ENCODE measurements around the gene COX6B1.
A peak's percentile ranks its signal among the peaks of the same experiment; 100 is the strongest.

COX6B1 gene

DNA sequence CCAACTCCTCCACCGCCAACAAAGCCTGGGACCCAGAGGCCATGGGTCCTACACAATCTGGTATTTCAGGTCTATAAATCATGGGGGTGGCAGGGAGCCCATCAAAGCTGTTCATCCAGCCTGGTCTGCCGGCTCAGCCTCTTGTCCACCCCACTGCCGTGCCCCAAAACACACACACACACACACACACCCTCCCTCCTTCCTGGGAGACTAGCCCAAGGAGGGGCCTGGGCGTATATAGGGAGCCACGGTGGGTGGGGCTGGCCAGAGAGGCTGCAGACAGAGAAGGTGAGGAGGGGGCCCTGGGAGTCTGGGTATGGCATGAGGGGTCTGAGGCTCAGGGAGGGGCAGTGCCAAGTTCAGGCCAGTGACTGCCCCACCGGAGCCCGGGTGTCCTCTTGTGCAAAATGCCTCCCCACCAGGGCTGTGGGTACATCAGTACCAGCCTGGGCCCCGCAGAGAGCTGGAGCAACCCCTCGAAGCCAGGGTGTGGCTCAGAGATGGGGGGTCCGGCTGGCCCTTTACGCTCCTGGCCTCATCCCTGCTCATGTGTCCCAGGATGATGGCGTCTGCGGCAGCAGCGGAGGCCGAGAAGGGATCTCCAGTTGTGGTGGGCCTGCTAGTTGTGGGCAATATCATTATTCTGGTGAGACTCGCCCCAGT, 18.3 kb downstream of the COX6B1 start, which contains the start of gene UPK1A:
Gene UPK1A (plus strand): TSS at position 267 of the 663 bp plus-strand sequence. CDS start 296 bp downstream, at position 563.
- Histone ChIP-seq H3K27me3 (ENCODE audit: insufficient read depth, insufficient read length) (no peaks in the 10 kb centered on the region), H3K36me3 (ENCODE audit: insufficient read depth, insufficient read length, low read length) (peaks cover 2% of the 10 kb centered on the region), H3K4me3 (ENCODE audit: insufficient read length, low read depth) (no peak within 1 kb of the TSS), H3K9ac (ENCODE audit: insufficient read length, low read depth) (no peak within 1 kb of the TSS), H3K4me1 (ENCODE audit: insufficient read depth, insufficient read length) (no peaks in the 10 kb centered on the region), H3K9me3 (ENCODE audit: insufficient read depth, low read length) (no peaks in the 10 kb centered on the region)
- no peak for TF ChIP-seq SUZ12 (IDR thresholded peaks at IDR 0.05; ENCODE audit: extremely low read depth, insufficient read depth, insufficient read length)
- no peak for TF ChIP-seq YY1 (IDR thresholded peaks at IDR 0.05; ENCODE audit: insufficient read depth, insufficient read length)
- TF ChIP-seq ZNF274 (IDR thresholded peaks at IDR 0.05; ENCODE audit: low read depth, low read length), result no peak
- no peak for DNase-seq (ENCODE audit: low read depth, low spot score)

GRCh38 chr19:35669566-35669965, 21.4 kb downstream of the COX6B1 start:
- no peak overlapping the region for H3K9ac ChIP-seq (ENCODE audit: insufficient read length, low read depth)
- H3K9me3 ChIP-seq (ENCODE audit: insufficient read depth, low read length), result no peaks in the 10 kb centered on the region
- no peak overlapping the region for H3K4me3 ChIP-seq (ENCODE audit: insufficient read length, low read depth)
- TF ChIP-seq YY1 (IDR thresholded peaks at IDR 0.05; ENCODE audit: insufficient read depth, insufficient read length) (no peak), SUZ12 (IDR thresholded peaks at IDR 0.05; ENCODE audit: extremely low read depth, insufficient read depth, insufficient read length) (no peak), ZNF274 (IDR thresholded peaks at IDR 0.05; ENCODE audit: low read depth, low read length) (no peak)
- H3K36me3 ChIP-seq (ENCODE audit: insufficient read depth, insufficient read length, low read length), result no peaks in the 10 kb centered on the region
- DNase-seq (ENCODE audit: low read depth, low spot score), result no peak
- no peaks in the 10 kb centered on the region for H3K27me3 ChIP-seq (ENCODE audit: insufficient read depth, insufficient read length)
- H3K4me1 ChIP-seq (ENCODE audit: insufficient read depth, insufficient read length), result no peaks in the 10 kb centered on the region

- Histone ChIP-seq H3K4me1 (ENCODE audit: insufficient read depth, insufficient read length) (no peaks in the 10 kb centered on the region), H3K36me3 (ENCODE audit: insufficient read depth, insufficient read length, low read length) (no peaks in the 10 kb centered on the region), H3K4me3 (ENCODE audit: insufficient read length, low read depth) (no peak overlapping the region), H3K27me3 (ENCODE audit: insufficient read depth, insufficient read length) (no peaks in the 10 kb centered on the region), H3K9ac (ENCODE audit: insufficient read length, low read depth) (no peak overlapping the region), H3K9me3 (ENCODE audit: insufficient read depth, low read length) (no peaks in the 10 kb centered on the region)
- TF ChIP-seq YY1 (IDR thresholded peaks at IDR 0.05; ENCODE audit: insufficient read depth, insufficient read length) (no peak), ZNF274 (IDR thresholded peaks at IDR 0.05; ENCODE audit: low read depth, low read length) (no peak), SUZ12 (IDR thresholded peaks at IDR 0.05; ENCODE audit: extremely low read depth, insufficient read depth, insufficient read length) (no peak)
- DNase-seq (ENCODE audit: low read depth, low spot score), result no peak
Measured at GRCh38 chr19:35669974-35670373, 21.9 kb downstream of the COX6B1 start.

DNA sequence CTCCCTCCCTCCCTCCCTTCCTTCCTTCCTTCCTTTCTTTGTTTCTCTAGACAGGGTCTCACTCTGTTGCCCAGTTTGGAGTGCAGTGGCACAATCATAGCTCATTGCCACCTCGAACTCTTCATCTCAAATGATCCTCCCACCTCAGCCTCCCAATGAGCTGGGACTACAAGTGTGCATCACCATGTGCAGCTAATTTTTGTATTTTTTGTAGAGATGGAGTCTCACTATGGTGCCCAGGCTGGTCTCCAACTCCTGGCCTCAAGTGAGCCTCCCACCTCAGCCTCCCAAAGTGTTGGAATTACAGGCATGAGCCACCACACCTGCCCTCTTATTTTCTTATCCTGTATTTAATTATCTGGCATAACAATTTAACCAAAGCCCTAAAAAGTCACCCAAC, 22.6 kb downstream of the COX6B1 start:
- DNase-seq (ENCODE audit: low read depth, low spot score), result no peak
- no peak for TF ChIP-seq ZNF274 (IDR thresholded peaks at IDR 0.05; ENCODE audit: low read depth, low read length)
- no peak for TF ChIP-seq YY1 (IDR thresholded peaks at IDR 0.05; ENCODE audit: insufficient read depth, insufficient read length)
- no peak for TF ChIP-seq SUZ12 (IDR thresholded peaks at IDR 0.05; ENCODE audit: extremely low read depth, insufficient read depth, insufficient read length)
- H3K9me3 ChIP-seq (ENCODE audit: insufficient read depth, low read length), result no peaks in the 10 kb centered on the region
- H3K27me3 ChIP-seq (ENCODE audit: insufficient read depth, insufficient read length), result no peaks in the 10 kb centered on the region
- H3K4me3 ChIP-seq (ENCODE audit: insufficient read length, low read depth), result no peak overlapping the region
- no peaks in the 10 kb centered on the region for H3K36me3 ChIP-seq (ENCODE audit: insufficient read depth, insufficient read length, low read length)
- H3K4me1 ChIP-seq (ENCODE audit: insufficient read depth, insufficient read length), result no peaks in the 10 kb centered on the region
- H3K9ac ChIP-seq (ENCODE audit: insufficient read length, low read depth), result no peak overlapping the region

DNA sequence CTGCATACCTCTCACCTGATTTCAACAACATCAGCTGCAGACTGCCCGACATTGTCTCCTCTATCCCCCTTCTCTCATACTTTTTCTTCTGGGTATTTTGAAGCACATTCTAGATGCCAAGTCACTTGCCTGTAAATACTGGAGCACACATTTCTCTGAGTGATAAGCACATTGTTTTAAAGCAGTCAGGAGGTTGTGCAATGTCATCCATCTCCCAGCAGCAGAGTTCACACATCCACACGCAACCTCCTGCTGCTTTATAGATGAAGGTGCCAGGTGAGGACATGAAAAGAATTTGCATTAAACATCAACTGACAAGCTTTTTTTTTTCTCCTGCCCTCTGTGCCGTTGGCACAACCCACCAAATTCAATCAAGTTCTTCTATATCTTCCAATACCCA, 23.7 kb downstream of the COX6B1 start:
- H3K36me3 ChIP-seq (ENCODE audit: insufficient read depth, insufficient read length, low read length), result no peaks in the 10 kb centered on the region
- DNase-seq (ENCODE audit: low read depth, low spot score), result no peak
- TF ChIP-seq SUZ12 (IDR thresholded peaks at IDR 0.05; ENCODE audit: extremely low read depth, insufficient read depth, insufficient read length), result no peak
- TF ChIP-seq ZNF274 (IDR thresholded peaks at IDR 0.05; ENCODE audit: low read depth, low read length), result no peak
- TF ChIP-seq YY1 (IDR thresholded peaks at IDR 0.05; ENCODE audit: insufficient read depth, insufficient read length), result no peak
- H3K4me3 ChIP-seq (ENCODE audit: insufficient read length, low read depth), result no peak overlapping the region
- H3K27me3 ChIP-seq (ENCODE audit: insufficient read depth, insufficient read length), result no peaks in the 10 kb centered on the region
- H3K9me3 ChIP-seq (ENCODE audit: insufficient read depth, low read length), result no peaks in the 10 kb centered on the region
- H3K9ac ChIP-seq (ENCODE audit: insufficient read length, low read depth), result no peak overlapping the region
- no peaks in the 10 kb centered on the region for H3K4me1 ChIP-seq (ENCODE audit: insufficient read depth, insufficient read length)

GRCh38 chr19:35673121-35673804, 25.1 kb downstream of the COX6B1 start:
- Histone ChIP-seq H3K27me3 (ENCODE audit: insufficient read depth, insufficient read length) (no peaks in the 10 kb centered on the region), H3K9ac (ENCODE audit: insufficient read length, low read depth) (peak overlapping the region; percentile 70), H3K4me3 (ENCODE audit: insufficient read length, low read depth) (peak overlapping the region; percentile 53), H3K4me1 (ENCODE audit: insufficient read depth, insufficient read length) (no peaks in the 10 kb centered on the region), H3K36me3 (ENCODE audit: insufficient read depth, insufficient read length, low read length) (no peaks in the 10 kb centered on the region), H3K9me3 (ENCODE audit: insufficient read depth, low read length) (no peaks in the 10 kb centered on the region)
- TF ChIP-seq SUZ12 (IDR thresholded peaks at IDR 0.05; ENCODE audit: extremely low read depth, insufficient read depth, insufficient read length) (no peak), ZNF274 (IDR thresholded peaks at IDR 0.05; ENCODE audit: low read depth, low read length) (no peak), YY1 (IDR thresholded peaks at IDR 0.05; ENCODE audit: insufficient read depth, insufficient read length) (no peak)
- DNase-seq (ENCODE audit: low read depth, low spot score), result no peak

DNA sequence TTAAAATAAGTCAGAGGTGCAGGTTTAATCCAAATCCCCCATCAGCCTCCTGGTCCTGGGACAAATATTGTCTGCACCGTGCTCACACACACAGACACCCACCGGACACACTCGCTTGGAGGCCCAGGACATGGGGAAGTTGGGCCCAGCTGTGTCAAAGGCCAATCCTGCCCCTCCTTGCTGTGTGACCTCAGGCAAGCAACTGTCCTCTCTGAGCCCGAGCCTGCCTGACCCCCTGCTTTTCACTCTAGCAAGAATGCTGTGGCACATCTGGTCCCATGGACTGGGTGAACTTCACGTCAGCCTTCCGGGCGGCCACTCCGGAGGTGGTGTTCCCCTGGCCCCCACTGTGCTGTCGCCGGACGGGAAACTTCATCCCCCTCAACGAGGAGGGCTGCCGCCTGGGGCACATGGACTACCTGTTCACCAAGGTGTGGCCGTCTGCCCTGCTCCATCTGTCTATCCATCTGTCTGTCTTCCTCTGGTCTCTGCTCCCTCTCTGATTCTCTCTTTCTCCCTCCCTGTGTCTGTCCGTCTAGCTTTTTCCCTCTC, 27.5 kb downstream of the COX6B1 start:
- no peak for TF ChIP-seq YY1 (IDR thresholded peaks at IDR 0.05; ENCODE audit: insufficient read depth, insufficient read length)
- no peak for TF ChIP-seq SUZ12 (IDR thresholded peaks at IDR 0.05; ENCODE audit: extremely low read depth, insufficient read depth, insufficient read length)
- no peak for TF ChIP-seq ZNF274 (IDR thresholded peaks at IDR 0.05; ENCODE audit: low read depth, low read length)
- no peak overlapping the region for H3K4me3 ChIP-seq (ENCODE audit: insufficient read length, low read depth)
- H3K27me3 ChIP-seq (ENCODE audit: insufficient read depth, insufficient read length), result no peaks in the 10 kb centered on the region
- DNase-seq (ENCODE audit: low read depth, low spot score), result no peak
- H3K9ac ChIP-seq (ENCODE audit: insufficient read length, low read depth), result no peak overlapping the region
- H3K36me3 ChIP-seq (ENCODE audit: insufficient read depth, insufficient read length, low read length), result no peaks in the 10 kb centered on the region
- H3K9me3 ChIP-seq (ENCODE audit: insufficient read depth, low read length), result no peaks in the 10 kb centered on the region
- no peaks in the 10 kb centered on the region for H3K4me1 ChIP-seq (ENCODE audit: insufficient read depth, insufficient read length)
